ENCODE data around the gene MAGI2. TPM values are rescaled to one million over a fixed set of nuclear protein-coding genes. Genes with fewer than 3 reads are reported as not detected.
A peak's percentile ranks its signal among the peaks of the same experiment; 100 is the strongest.

Gene MAGI2
- total RNA-seq, 2 experiments from 2014 or later: 0.03 to 0.17 TPM

- Histone ChIP-seq H4K20me1 (ENCODE audit: insufficient read depth, low read length) (no peaks in the 10 kb centered on the region), H3K9me2 (ENCODE audit: insufficient read depth, low read length) (no peaks in the 10 kb centered on the region), H3K4me2 (ENCODE audit: low read length) (no peak overlapping the region), H3K36me3 (ENCODE audit: insufficient read depth, low read length) (no peaks in the 10 kb centered on the region), H3K79me2 (ENCODE audit: insufficient read depth, low read depth, low read length) (no peaks in the 10 kb centered on the region), H3K9me3 (ENCODE audit: low read length) (no peaks in the 10 kb centered on the region), H3K4me1 (ENCODE audit: insufficient read depth, low read length, poor library complexity, severe bottlenecking) (peaks cover 4% of the 10 kb centered on the region), H3K4me3 (ENCODE audit: low read depth, low read length, poor library complexity, severe bottlenecking) (no peak overlapping the region), H3K27ac (ENCODE audit: low read depth, low read length, poor library complexity, severe bottlenecking) (no peak overlapping the region), H2AFZ (ENCODE audit: low read length) (no peak overlapping the region)
- intact Hi-C loops (cut with micrococcal nuclease; ENCODE audit: unreplicated experiment): loop anchor here (5.0 kb wide), 1 partner anchor 365 kb away; no protein-coding TSS in a partner anchor
- TF ChIP-seq EZH2phosphoT487 (IDR thresholded peaks at IDR 0.05; ENCODE audit: borderline replicate concordance, low read depth, low read length): no peak
- TF ChIP-seq CTCF (conservative IDR thresholded peaks at IDR 0.05; ENCODE audit: low read length): no peak
- DNase-seq (ENCODE audit: low spot score): no peak
- ChIA-PET POLR2A (interaction anchor here (0.6 kb wide), 1 partner anchor 122 kb away, joined by 3 read pairs; no protein-coding TSS in a partner anchor), CTCF (ENCODE audit: unreplicated experiment) (no interaction called here)
- no TSS peak for BruUV-seq (replicated peaks)
Measured at GRCh38 chr7:78022165-78022564, 1431.3 kb downstream of the MAGI2 start.

- no peak overlapping the region for H3K27ac ChIP-seq (ENCODE audit: low read depth, low read length, poor library complexity, severe bottlenecking)
- no peak overlapping the region for H3K4me3 ChIP-seq (ENCODE audit: low read depth, low read length, poor library complexity, severe bottlenecking)
- ChIA-PET CTCF (ENCODE audit: unreplicated experiment) (no interaction called here), POLR2A (interaction anchor here (0.6 to 1.8 kb wide), 4 partner anchors 17 to 426 kb away, joined by 3 to 4 read pairs (median 4); no protein-coding TSS in a partner anchor)
- no peaks in the 10 kb centered on the region for H3K9me3 ChIP-seq (ENCODE audit: low read length)
- DNase-seq (ENCODE audit: low spot score): no peak
- BruUV-seq (replicated peaks): no TSS peak
- no peaks in the 10 kb centered on the region for H3K9me2 ChIP-seq (ENCODE audit: insufficient read depth, low read length)
- H3K4me1 ChIP-seq (ENCODE audit: insufficient read depth, low read length, poor library complexity, severe bottlenecking): peaks cover 4% of the 10 kb centered on the region
- H3K79me2 ChIP-seq (ENCODE audit: insufficient read depth, low read depth, low read length): no peaks in the 10 kb centered on the region
- intact Hi-C loops (cut with micrococcal nuclease; ENCODE audit: unreplicated experiment): loop anchor here (5.0 kb wide), 1 partner anchor 364 kb away; no protein-coding TSS in a partner anchor
- TF ChIP-seq CTCF (conservative IDR thresholded peaks at IDR 0.05; ENCODE audit: low read length) (peak; percentile 49; the same call in 1 of the 2 replicates), EZH2phosphoT487 (IDR thresholded peaks at IDR 0.05; ENCODE audit: borderline replicate concordance, low read depth, low read length) (no peak)
- no peak overlapping the region for H2AFZ ChIP-seq (ENCODE audit: low read length)
- no peaks in the 10 kb centered on the region for H4K20me1 ChIP-seq (ENCODE audit: insufficient read depth, low read length)
- no peaks in the 10 kb centered on the region for H3K36me3 ChIP-seq (ENCODE audit: insufficient read depth, low read length)
- H3K4me2 ChIP-seq (ENCODE audit: low read length): no peak overlapping the region
Measured at GRCh38 chr7:78020874-78021249, 1432.6 kb downstream of the MAGI2 start.

GRCh38 chr7:78020136-78020873 lies 1433.2 kb downstream of the MAGI2 start:
- Histone ChIP-seq H3K9me2 (ENCODE audit: insufficient read depth, low read length) (no peaks in the 10 kb centered on the region), H3K9me3 (ENCODE audit: low read length) (no peaks in the 10 kb centered on the region), H3K4me3 (ENCODE audit: low read depth, low read length, poor library complexity, severe bottlenecking) (peak overlapping the region; percentile 59), H4K20me1 (ENCODE audit: insufficient read depth, low read length) (no peaks in the 10 kb centered on the region), H3K27ac (ENCODE audit: low read depth, low read length, poor library complexity, severe bottlenecking) (no peak overlapping the region), H3K4me2 (ENCODE audit: low read length) (peak overlapping the region; percentile 38; the same call in 1 of the 2 replicates), H2AFZ (ENCODE audit: low read length) (peak overlapping the region; percentile 70; the same call in 1 of the 2 replicates), H3K79me2 (ENCODE audit: insufficient read depth, low read depth, low read length) (no peaks in the 10 kb centered on the region), H3K36me3 (ENCODE audit: insufficient read depth, low read length) (no peaks in the 10 kb centered on the region), H3K4me1 (ENCODE audit: insufficient read depth, low read length, poor library complexity, severe bottlenecking) (peaks cover 4% of the 10 kb centered on the region)
- intact Hi-C loops (cut with micrococcal nuclease; ENCODE audit: unreplicated experiment): loop anchor here (5.0 kb wide), 1 partner anchor 363 kb away; no protein-coding TSS in a partner anchor
- DNase-seq (ENCODE audit: low spot score): peak; percentile 58
- no TSS peak for BruUV-seq (replicated peaks)
- TF ChIP-seq EZH2phosphoT487 (IDR thresholded peaks at IDR 0.05; ENCODE audit: borderline replicate concordance, low read depth, low read length) (no peak), CTCF (conservative IDR thresholded peaks at IDR 0.05; ENCODE audit: low read length) (peak; percentile 87)
- POLR2A ChIA-PET: interaction anchor here (0.6 to 1.8 kb wide), 7 partner anchors 11 to 425 kb away, joined by 3 to 4 read pairs (median 3); no protein-coding TSS in a partner anchor
- CTCF ChIA-PET (ENCODE audit: unreplicated experiment): interaction anchor here (0.6 kb wide), 1 partner anchor 217 kb away, joined by 4 read pairs; no protein-coding TSS in a partner anchor
